ENCODE measurements around the gene INSYN2B.

Gene INSYN2B

DNA sequence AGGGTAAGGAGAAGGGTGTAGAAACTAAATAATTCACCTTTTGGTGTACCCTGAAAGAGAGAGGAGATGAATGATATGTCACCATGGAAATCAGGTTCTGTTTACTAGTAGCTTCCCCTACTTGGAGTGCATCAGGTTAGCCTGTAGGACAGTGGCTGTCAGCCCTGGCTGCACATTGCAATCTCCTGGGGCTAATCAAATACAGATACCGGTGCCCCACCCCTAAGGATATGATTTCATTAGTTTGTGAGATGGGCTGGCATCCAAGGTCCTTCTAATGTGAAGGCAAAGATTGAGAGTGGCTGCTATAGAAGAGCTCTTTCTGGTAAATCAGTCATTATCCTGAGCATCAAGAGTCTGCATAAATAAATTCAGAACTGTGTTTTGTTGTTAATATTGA lies 47.2 kb downstream of the INSYN2B start:
- no peak overlapping the region for H3K4me3 Mint-ChIP-seq
- peaks cover 59% of the 10 kb centered on the region for H3K4me1 Mint-ChIP-seq (ENCODE audit: low read depth)
- H3K27me3 Mint-ChIP-seq: no peaks in the 10 kb centered on the region
- no peaks in the 10 kb centered on the region for H3K9me3 Mint-ChIP-seq (ENCODE audit: low read depth)
- H3K36me3 Mint-ChIP-seq: peaks cover 20% of the 10 kb centered on the region
- no peak overlapping the region for H3K27ac Mint-ChIP-seq

DNA sequence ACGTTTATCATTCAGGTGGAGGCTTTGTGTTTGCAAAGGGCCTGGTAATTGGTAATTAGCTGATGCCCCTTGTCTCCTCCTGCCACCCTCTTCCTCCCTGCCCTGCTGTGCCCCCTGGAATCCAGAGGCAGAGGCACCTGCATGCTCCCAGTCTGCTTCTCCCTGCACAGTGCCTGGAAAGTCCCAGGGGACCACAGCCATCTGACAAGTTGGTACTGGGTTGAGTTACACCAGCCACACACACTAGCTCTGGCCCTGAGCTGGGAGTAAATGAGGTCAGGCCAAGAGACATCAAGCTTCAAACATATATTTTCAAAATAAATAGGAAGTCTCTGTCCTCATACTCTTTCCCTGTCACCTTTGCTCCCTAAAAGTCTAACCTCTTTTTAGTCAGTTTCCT lies 56.3 kb downstream of the INSYN2B start:
- H3K4me3 Mint-ChIP-seq: no peak overlapping the region
- peaks cover 7% of the 10 kb centered on the region for H3K36me3 Mint-ChIP-seq
- no peaks in the 10 kb centered on the region for H3K9me3 Mint-ChIP-seq (ENCODE audit: low read depth)
- H3K27ac Mint-ChIP-seq: peak overlapping the region; percentile 29
- H3K27me3 Mint-ChIP-seq: no peaks in the 10 kb centered on the region
- H3K4me1 Mint-ChIP-seq (ENCODE audit: low read depth): peaks cover 9% of the 10 kb centered on the region

DNA sequence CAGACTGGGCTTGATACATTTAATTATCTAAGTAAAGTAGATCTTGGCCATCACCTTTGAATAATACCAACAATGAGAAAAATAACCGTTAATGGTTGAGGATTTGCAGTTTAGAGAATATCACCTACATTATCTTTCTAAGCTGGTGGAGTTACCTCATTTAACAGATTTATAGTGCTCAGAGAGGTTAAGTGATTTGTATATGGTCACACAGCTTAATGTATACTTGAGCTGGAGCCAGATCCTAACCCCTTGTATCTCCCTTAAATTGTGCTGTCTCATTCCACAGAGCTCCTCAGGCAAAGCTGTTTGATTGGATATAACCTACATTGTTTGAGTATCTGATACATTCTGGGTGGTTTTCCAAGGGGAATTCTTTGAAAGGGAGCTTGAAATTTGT lies 57.8 kb downstream of the INSYN2B start:
- H3K4me3 Mint-ChIP-seq: no peak overlapping the region
- H3K27ac Mint-ChIP-seq: no peak overlapping the region
- peaks cover 9% of the 10 kb centered on the region for H3K36me3 Mint-ChIP-seq
- peaks cover 5% of the 10 kb centered on the region for H3K4me1 Mint-ChIP-seq (ENCODE audit: low read depth)
- no peaks in the 10 kb centered on the region for H3K27me3 Mint-ChIP-seq
- no peaks in the 10 kb centered on the region for H3K9me3 Mint-ChIP-seq (ENCODE audit: low read depth)

DNA sequence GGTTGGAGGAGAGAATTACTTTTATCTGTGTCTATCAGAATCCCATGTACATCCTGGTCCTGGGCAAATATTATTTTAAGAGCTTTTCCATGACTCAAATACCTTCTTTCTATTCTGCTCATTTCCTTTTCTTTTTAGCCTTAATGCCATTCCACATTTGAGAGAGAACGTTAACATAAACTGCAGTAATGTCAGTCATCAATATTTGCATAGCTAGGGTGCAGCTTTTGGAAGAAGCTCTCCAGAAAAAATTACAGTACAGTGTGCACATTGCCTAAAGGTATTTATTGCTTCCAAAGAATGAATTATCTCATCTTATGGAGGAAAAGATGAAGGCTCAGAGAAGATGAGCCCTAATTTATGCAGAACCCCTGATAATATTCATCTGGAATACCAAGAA lies 58.3 kb downstream of the INSYN2B start:
- Mint-ChIP-seq H3K4me1 (ENCODE audit: low read depth) (peaks cover 3% of the 10 kb centered on the region), H3K4me3 (no peak overlapping the region), H3K36me3 (peaks cover 12% of the 10 kb centered on the region), H3K27ac (no peak overlapping the region), H3K9me3 (ENCODE audit: low read depth) (no peaks in the 10 kb centered on the region), H3K27me3 (no peaks in the 10 kb centered on the region)

DNA sequence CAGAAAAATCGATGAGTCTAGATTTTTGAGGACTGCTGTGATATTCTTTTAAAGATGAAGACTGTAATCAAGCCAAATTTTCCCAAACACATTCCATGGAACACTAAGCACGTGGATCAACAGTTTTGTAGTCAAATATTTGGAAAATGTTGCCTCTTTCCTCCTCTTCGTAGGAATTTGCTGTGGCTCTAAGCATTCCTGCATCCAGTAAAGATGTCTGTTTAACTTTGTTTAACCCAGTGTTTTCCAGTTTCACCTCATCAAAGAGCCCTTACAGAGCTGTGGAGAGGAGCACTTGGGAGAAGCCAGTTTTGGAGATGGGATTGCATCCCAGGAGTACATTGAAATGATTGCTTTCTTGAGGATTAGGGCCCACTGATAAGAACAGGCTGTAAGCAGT lies 58.9 kb downstream of the INSYN2B start:
- Mint-ChIP-seq H3K36me3 (peaks cover 12% of the 10 kb centered on the region), H3K27ac (no peak overlapping the region), H3K4me3 (no peak overlapping the region), H3K9me3 (ENCODE audit: low read depth) (no peaks in the 10 kb centered on the region), H3K27me3 (no peaks in the 10 kb centered on the region), H3K4me1 (ENCODE audit: low read depth) (peaks cover 3% of the 10 kb centered on the region)

DNA sequence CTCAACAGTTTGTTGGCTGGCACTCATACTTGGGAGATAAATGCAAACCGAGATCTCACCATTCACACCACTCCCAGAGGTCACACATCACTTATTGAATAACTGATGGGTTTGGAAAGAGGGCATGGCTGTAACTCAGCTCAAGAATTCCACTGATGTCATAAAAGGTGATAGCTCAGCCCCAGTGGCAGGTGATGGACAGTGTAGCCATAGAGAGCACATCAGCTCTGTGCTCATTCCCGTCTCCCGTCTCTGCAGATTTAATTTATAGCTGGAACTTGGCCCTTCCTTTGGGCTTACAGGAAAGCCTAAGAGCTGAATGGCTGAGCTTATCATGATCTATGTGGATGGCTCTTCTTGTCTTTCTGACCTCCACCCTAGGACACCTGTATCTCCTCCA lies 59.8 kb downstream of the INSYN2B start:
- Mint-ChIP-seq H3K4me1 (ENCODE audit: low read depth) (peaks cover 2% of the 10 kb centered on the region), H3K4me3 (no peak overlapping the region), H3K9me3 (ENCODE audit: low read depth) (no peaks in the 10 kb centered on the region), H3K27ac (no peak overlapping the region), H3K27me3 (no peaks in the 10 kb centered on the region), H3K36me3 (peaks cover 12% of the 10 kb centered on the region)

DNA sequence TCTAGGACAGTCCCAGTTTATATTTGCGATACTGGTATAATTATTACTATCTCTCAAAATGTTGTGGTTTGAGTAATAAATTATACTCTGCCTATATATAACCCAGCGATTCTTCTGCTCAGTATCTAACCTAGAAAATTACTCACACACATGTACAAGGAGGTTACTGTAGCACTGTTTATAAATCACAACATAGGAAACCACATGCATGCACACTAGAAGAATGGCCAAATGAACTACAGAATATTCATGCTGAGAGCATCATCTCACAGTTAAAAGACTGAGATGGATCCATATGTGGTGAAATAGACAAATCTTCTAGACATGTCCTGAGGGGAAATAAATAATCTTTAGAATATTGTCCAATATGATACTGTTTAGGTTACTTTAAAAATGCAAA lies 62.1 kb downstream of the INSYN2B start:
- H3K36me3 Mint-ChIP-seq: peaks cover 13% of the 10 kb centered on the region
- H3K27ac Mint-ChIP-seq: no peak overlapping the region
- peaks cover 4% of the 10 kb centered on the region for H3K4me1 Mint-ChIP-seq (ENCODE audit: low read depth)
- no peaks in the 10 kb centered on the region for H3K27me3 Mint-ChIP-seq
- H3K4me3 Mint-ChIP-seq: no peak overlapping the region
- no peaks in the 10 kb centered on the region for H3K9me3 Mint-ChIP-seq (ENCODE audit: low read depth)

DNA sequence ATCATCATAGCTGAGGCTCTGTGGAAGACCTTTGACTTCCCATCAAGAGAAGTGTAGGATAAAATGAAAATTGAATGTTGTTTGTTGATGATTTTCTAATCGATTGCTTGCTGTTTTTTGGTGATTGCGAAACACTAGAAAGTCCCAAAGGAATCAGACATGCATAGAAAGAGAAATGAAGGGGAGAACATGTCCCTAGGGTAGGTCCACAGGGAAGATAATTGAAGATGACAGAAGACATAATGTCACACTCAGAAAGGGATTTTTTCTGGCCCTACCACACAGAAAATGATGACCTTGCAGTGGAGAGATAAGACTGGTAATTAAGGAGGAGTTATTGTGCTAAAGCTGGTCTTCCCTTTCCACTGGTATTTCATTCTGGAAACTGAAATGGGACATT lies 62.8 kb downstream of the INSYN2B start:
- Mint-ChIP-seq H3K4me1 (ENCODE audit: low read depth) (peaks cover 4% of the 10 kb centered on the region), H3K36me3 (peaks cover 13% of the 10 kb centered on the region), H3K27ac (peak overlapping the region; percentile 13), H3K27me3 (no peaks in the 10 kb centered on the region), H3K4me3 (no peak overlapping the region), H3K9me3 (ENCODE audit: low read depth) (no peaks in the 10 kb centered on the region)

DNA sequence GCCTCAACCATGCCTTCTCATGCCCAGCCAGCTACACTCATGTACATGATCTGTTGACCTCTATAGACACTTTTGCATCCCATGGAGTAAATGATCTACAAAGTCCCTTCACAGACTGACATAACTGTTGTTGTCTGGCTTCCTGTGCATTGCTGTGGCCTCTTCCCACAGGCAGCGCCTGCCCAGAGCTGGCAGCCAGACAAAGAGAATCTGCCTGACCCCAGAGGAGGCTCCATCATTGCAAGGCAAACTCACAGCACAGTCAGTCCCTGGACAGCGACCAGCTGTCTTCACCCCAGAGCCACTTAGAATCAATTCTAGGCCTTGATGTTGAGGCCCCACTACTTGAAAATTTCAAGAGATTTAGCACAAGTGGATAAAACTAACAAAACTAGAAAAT lies 65.5 kb downstream of the INSYN2B start:
- Mint-ChIP-seq H3K4me1 (ENCODE audit: low read depth) (peaks cover 4% of the 10 kb centered on the region), H3K36me3 (peaks cover 12% of the 10 kb centered on the region), H3K27ac (no peak overlapping the region), H3K4me3 (no peak overlapping the region), H3K9me3 (ENCODE audit: low read depth) (no peaks in the 10 kb centered on the region), H3K27me3 (no peaks in the 10 kb centered on the region)

DNA sequence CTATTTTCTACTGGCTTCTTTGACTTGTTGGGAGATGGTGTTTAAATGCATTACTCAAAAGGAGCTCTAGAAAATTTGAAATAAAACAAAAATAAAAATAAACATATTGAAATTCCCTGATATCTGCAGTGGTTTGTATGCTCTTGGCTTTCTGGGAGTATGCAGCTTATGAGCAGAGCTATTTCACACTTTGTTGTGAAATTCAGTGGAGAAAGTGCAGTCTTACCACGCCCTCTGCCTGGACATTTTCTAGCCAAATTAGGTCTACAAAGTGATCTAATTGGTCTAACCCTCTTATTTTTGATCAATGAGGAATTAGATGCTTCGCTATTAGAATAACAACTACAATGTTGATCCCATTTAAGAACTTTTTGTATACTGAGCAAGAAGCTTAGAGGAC lies 66.8 kb downstream of the INSYN2B start:
- Mint-ChIP-seq H3K27me3 (no peaks in the 10 kb centered on the region), H3K27ac (no peak overlapping the region)

DNA sequence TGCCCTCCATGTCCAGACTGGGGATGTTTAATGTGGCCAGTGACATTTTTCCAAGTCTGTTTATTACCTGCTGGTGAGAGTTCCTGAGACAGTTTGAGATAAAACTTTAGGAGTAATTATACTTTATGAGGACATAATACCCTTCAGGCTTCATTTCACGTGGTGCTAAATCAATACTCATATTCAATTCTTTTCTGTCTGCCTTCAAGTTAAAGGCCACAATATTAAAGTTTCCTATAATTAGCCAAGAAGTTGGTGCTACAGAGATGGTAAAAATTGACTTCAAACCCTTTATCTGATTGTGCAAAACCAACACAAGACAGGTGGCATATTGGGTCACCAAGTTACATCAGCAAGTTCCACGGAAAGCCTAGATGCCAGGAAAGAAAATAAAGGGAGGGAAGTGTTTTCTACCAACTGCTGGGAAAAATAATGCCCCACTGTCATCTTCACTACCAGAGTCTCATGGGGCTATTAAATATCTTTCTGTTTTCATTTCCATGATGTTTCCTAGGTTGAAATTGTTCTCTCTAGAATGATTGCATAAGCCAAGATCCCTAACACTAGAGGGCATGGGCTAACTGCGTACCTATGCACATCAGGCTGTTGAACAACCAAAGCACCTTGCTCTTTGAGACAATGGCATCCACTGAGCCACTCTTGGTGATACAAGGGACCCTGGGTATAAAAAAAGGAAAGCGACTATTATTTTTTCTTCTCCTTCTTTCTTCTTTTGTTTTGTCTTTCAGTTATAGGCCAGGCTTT lies 68.7 kb downstream of the INSYN2B start:
- no peak overlapping the region for H3K27ac Mint-ChIP-seq
- H3K27me3 Mint-ChIP-seq: no peaks in the 10 kb centered on the region
- peaks cover 2% of the 10 kb centered on the region for H3K4me1 Mint-ChIP-seq (ENCODE audit: low read depth)
- H3K36me3 Mint-ChIP-seq: peaks cover 7% of the 10 kb centered on the region
- no peaks in the 10 kb centered on the region for H3K9me3 Mint-ChIP-seq (ENCODE audit: low read depth)
- H3K4me3 Mint-ChIP-seq: no peak overlapping the region

More for the DNA sequence above, 66.8 kb downstream of the INSYN2B start:
- Mint-ChIP-seq H3K9me3 (ENCODE audit: low read depth) (no peaks in the 10 kb centered on the region), H3K4me3 (no peak overlapping the region), H3K36me3 (peaks cover 10% of the 10 kb centered on the region), H3K4me1 (ENCODE audit: low read depth) (peaks cover 2% of the 10 kb centered on the region)

DNA sequence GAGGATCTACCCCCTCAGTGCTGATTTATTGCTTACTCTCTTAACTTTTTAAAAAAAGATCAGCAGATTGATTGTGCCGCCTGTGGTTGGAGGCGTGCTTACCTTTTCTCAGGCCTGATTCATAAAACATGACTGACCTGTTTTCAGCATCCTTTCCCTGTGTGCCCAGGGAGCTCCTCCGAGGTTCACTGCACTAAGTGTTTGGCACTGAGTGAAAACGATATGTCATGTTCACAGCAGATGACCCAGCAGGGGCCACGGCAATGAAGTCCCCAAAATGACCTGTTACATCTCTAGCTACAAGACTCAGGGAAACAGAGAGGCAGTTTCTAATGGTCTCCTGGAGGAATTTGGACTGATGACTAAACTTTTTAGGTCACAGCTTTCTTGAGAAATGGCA lies 69.9 kb downstream of the INSYN2B start:
- H3K36me3 Mint-ChIP-seq: peaks cover 7% of the 10 kb centered on the region
- no peaks in the 10 kb centered on the region for H3K27me3 Mint-ChIP-seq
- H3K4me1 Mint-ChIP-seq (ENCODE audit: low read depth): peaks cover 2% of the 10 kb centered on the region
- no peaks in the 10 kb centered on the region for H3K9me3 Mint-ChIP-seq (ENCODE audit: low read depth)
- H3K4me3 Mint-ChIP-seq: no peak overlapping the region
- no peak overlapping the region for H3K27ac Mint-ChIP-seq

DNA sequence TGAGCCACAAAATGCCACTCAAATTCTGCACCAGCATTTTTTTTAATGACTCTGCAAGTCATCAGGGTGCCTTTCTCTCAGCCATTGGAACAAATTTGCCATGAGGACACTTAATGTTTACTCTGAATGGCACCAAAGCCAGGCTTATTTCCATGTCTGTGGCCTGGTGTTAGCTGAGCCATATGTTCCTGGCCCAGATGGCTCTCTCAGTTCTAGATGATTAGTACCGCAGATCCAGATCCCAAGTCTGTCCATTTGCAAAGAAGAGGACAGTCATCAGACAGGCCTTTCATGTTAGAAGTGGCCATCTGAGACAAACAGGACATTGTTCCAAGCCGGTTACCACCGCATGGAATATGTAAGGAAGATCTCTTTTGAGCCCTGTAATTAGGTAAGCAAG lies 70.3 kb downstream of the INSYN2B start:
- peaks cover 2% of the 10 kb centered on the region for H3K4me1 Mint-ChIP-seq (ENCODE audit: low read depth)

DNA sequence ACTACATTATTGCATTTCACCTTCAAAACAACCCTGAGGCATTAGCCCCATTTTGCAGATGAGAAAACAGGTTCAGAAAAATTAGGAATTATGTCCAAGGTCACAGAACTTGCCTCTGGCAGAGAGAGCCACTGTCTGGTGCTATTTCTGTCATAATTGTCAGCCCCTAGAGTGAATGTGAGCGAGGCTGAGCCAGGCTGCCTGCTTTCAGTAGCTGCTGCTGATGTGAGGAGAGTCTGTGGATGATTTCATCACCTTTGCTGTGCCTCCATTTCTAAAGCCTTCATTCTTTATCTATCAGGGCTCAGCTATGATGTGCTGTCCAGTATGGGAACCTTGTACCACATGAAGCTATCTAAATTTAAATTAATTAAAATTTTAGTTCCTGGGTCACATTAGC lies 71.4 kb downstream of the INSYN2B start:
- H3K4me3 Mint-ChIP-seq: no peak overlapping the region
- H3K9me3 Mint-ChIP-seq (ENCODE audit: low read depth): no peaks in the 10 kb centered on the region
- H3K4me1 Mint-ChIP-seq (ENCODE audit: low read depth): no peaks in the 10 kb centered on the region
- H3K27me3 Mint-ChIP-seq: no peaks in the 10 kb centered on the region
- no peak overlapping the region for H3K27ac Mint-ChIP-seq
- peaks cover 3% of the 10 kb centered on the region for H3K36me3 Mint-ChIP-seq

More for the DNA sequence above, 70.3 kb downstream of the INSYN2B start:
- H3K27me3 Mint-ChIP-seq: no peaks in the 10 kb centered on the region
- peaks cover 7% of the 10 kb centered on the region for H3K36me3 Mint-ChIP-seq
- H3K27ac Mint-ChIP-seq: no peak overlapping the region
- no peak overlapping the region for H3K4me3 Mint-ChIP-seq
- H3K9me3 Mint-ChIP-seq (ENCODE audit: low read depth): no peaks in the 10 kb centered on the region

DNA sequence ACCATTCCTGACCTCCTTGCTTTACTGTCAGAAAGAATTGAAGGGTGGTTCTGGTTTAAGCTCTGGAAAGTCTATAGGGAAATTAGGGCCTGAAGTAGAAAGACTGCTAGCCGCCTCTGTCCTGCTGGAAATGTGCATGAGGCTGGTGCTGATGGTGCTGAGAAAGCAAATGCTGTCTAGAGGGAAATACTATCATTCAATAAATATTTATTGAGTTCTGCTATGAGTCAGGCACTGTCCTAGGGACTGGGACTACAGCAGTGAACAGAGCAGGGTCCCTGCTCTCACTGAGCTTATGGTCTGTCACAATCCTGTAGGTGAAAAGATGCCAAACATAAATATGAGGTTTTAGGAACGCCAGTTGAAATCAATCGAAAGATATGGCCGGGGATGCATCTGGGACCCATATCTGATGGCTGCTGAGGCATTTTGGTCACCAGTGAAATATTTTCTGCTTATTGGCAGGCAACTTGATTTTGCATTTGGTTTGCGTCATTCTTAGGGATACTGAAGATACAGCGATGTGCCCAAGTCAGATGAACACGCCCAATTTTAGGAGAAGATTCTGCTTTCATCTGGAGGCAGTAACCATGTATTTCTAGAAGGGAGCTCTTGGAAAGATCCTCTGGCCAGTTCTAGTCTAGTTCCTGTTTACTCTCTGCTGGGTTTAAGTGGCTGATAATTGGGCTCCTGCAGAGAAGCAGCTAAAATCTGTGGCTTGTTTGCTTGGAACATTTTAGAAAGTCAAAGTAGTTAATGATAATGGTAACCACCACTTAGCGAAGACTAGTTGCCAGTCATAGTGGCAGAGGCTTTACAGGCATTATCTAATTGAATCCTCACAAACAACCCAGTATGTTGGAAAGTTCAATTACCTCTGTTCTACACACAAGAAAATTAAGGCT lies 73.3 kb downstream of the INSYN2B start:
- H3K4me1 Mint-ChIP-seq (ENCODE audit: low read depth): no peaks in the 10 kb centered on the region
- no peak overlapping the region for H3K4me3 Mint-ChIP-seq
- H3K36me3 Mint-ChIP-seq: peaks cover 3% of the 10 kb centered on the region
- no peak overlapping the region for H3K27ac Mint-ChIP-seq
- H3K9me3 Mint-ChIP-seq (ENCODE audit: low read depth): no peaks in the 10 kb centered on the region
- no peaks in the 10 kb centered on the region for H3K27me3 Mint-ChIP-seq

Data from activated naive CD8-positive, alpha-beta T cell (primary cell).